Measurements from ENCODE around the gene HIVEP2. TPM values are rescaled to one million over a fixed set of nuclear protein-coding genes. Genes with fewer than 3 reads are reported as not detected.

The HIVEP2 gene
- total and polyA plus RNA-seq, 2 donors (not counting 1 experiment from before 2014, with no cell fraction given): 5.8 to 31.9 TPM

- H3K4me3 Mint-ChIP-seq: no peak overlapping the region
- 100% methylated on average over 1 of the region's 4 CpGs for WGBS (ENCODE audit: insufficient coverage)
- TF ChIP-seq CTCF (IDR thresholded peaks at IDR 0.05): no peak
- TF ChIP-seq EZH2 (IDR thresholded peaks at IDR 0.05; ENCODE audit: borderline replicate concordance, insufficient read depth, low read depth, low read length, poor library complexity, severe bottlenecking): no peak
- H3K4me1 Mint-ChIP-seq: peaks cover 16% of the 10 kb centered on the region
- H3K27me3 Mint-ChIP-seq: no peaks in the 10 kb centered on the region
- H3K79me2 ChIP-seq (ENCODE audit: control insufficient read depth, insufficient read depth, low read length): no peaks in the 10 kb centered on the region
- H3K9ac ChIP-seq (ENCODE audit: low read length): no peak overlapping the region
- no peaks in the 10 kb centered on the region for H3K27me3 ChIP-seq (replicated peaks in 1 of 4; ENCODE audit: control extremely low read depth in 1 of 4, control insufficient read depth in 3 of 4, insufficient read depth in 4 of 4, low read length in 3 of 4)
- DNase-seq: no peak
- no peak overlapping the region for H3K4me3 ChIP-seq (ENCODE audit: control extremely low read depth in 1 of 5, extremely low read depth in 1 of 5, insufficient read depth in 1 of 5, low read depth in 2 of 5, low read length in 4 of 5)
- peaks cover 7 to 11% of the 10 kb centered on the region in 2 donors for H3K4me1 ChIP-seq (ENCODE audit: control insufficient read depth in 2 of 2, insufficient read depth in 2 of 2, low read length in 2 of 2)
- no peak overlapping the region for H3K27ac ChIP-seq (ENCODE audit: low read length in 2 of 2)
- no peaks in the 10 kb centered on the region for H3K9me3 ChIP-seq (ENCODE audit: control extremely low read depth in 1 of 3, control insufficient read depth in 2 of 3, insufficient read depth in 1 of 3, low read length in 2 of 3)
- no peak overlapping the region for H2AFZ ChIP-seq (ENCODE audit: insufficient read depth, low read depth, low read length, poor library complexity, severe bottlenecking)
- no peaks in the 10 kb centered on the region for H3K9me3 Mint-ChIP-seq (ENCODE audit: insufficient read depth)
- H3K4me2 ChIP-seq (replicated peaks; ENCODE audit: low read depth, low read length, poor library complexity, severe bottlenecking): no peak overlapping the region
- H4K20me1 ChIP-seq (ENCODE audit: control insufficient read depth, insufficient read depth, low read length, poor library complexity, severe bottlenecking): no peaks in the 10 kb centered on the region
- ChIA-PET CTCF (interaction anchor here (1.3 kb wide), 1 partner anchor 10 kb away, joined by 4 read pairs; no protein-coding TSS in a partner anchor), POLR2A (no interaction called here)
- no peak overlapping the region for H3K27ac Mint-ChIP-seq
- ATAC-seq (ENCODE audit: low read depth): no peak
- intact Hi-C loops (cut with micrococcal nuclease): no loop called here
- H3K36me3 ChIP-seq (replicated peaks in 1 of 2; ENCODE audit: control extremely low read depth in 1 of 2, control insufficient read depth in 1 of 2, extremely low read depth in 1 of 2, insufficient read depth in 2 of 2, low read length in 1 of 2): peaks cover 14 to 56% of the 10 kb centered on the region in 2 experiments
Observed at GRCh38 chr6:142758629-142759025, 186.3 kb downstream of the HIVEP2 start.

GRCh38 chr6:142757852-142758628 lies 186.9 kb downstream of the HIVEP2 start:
- intact Hi-C loops (cut with micrococcal nuclease): no loop called here
- Mint-ChIP-seq H3K4me1 (peaks cover 16% of the 10 kb centered on the region), H3K27me3 (no peaks in the 10 kb centered on the region), H3K27ac (no peak overlapping the region), H3K9me3 (ENCODE audit: insufficient read depth) (no peaks in the 10 kb centered on the region), H3K4me3 (no peak overlapping the region)
- H3K9ac ChIP-seq (ENCODE audit: low read length): no peak overlapping the region
- H3K9me3 ChIP-seq (ENCODE audit: control extremely low read depth in 1 of 3, control insufficient read depth in 2 of 3, insufficient read depth in 1 of 3, low read length in 2 of 3): no peaks in the 10 kb centered on the region
- ChIA-PET POLR2A (no interaction called here), CTCF (interaction anchor here (1.3 kb wide), 1 partner anchor 9 kb away, joined by 4 read pairs; no protein-coding TSS in a partner anchor)
- ATAC-seq (ENCODE audit: low read depth) (no peak), DNase-seq (no peak)
- H3K4me3 ChIP-seq (ENCODE audit: control extremely low read depth in 1 of 5, extremely low read depth in 1 of 5, insufficient read depth in 1 of 5, low read depth in 2 of 5, low read length in 4 of 5): no peak overlapping the region
- 100% methylated on average over 4 of the region's 4 CpGs for WGBS (ENCODE audit: insufficient coverage)
- H3K4me2 ChIP-seq (replicated peaks; ENCODE audit: low read depth, low read length, poor library complexity, severe bottlenecking): no peak overlapping the region
- no peak overlapping the region for H2AFZ ChIP-seq (ENCODE audit: insufficient read depth, low read depth, low read length, poor library complexity, severe bottlenecking)
- H3K36me3 ChIP-seq (replicated peaks in 1 of 2; ENCODE audit: control extremely low read depth in 1 of 2, control insufficient read depth in 1 of 2, extremely low read depth in 1 of 2, insufficient read depth in 2 of 2, low read length in 1 of 2): peaks cover 14 to 56% of the 10 kb centered on the region in 2 experiments
- H3K4me1 ChIP-seq (ENCODE audit: control insufficient read depth in 2 of 2, insufficient read depth in 2 of 2, low read length in 2 of 2): peaks cover 7 to 11% of the 10 kb centered on the region in 2 donors
- H4K20me1 ChIP-seq (ENCODE audit: control insufficient read depth, insufficient read depth, low read length, poor library complexity, severe bottlenecking): no peaks in the 10 kb centered on the region
- no peaks in the 10 kb centered on the region for H3K27me3 ChIP-seq (replicated peaks in 1 of 4; ENCODE audit: control extremely low read depth in 1 of 4, control insufficient read depth in 3 of 4, insufficient read depth in 4 of 4, low read length in 3 of 4)
- no peaks in the 10 kb centered on the region for H3K79me2 ChIP-seq (ENCODE audit: control insufficient read depth, insufficient read depth, low read length)
- no peak overlapping the region for H3K27ac ChIP-seq (ENCODE audit: low read length in 2 of 2)
- TF ChIP-seq CTCF (IDR thresholded peaks at IDR 0.05) (no peak), EZH2 (IDR thresholded peaks at IDR 0.05; ENCODE audit: borderline replicate concordance, insufficient read depth, low read depth, low read length, poor library complexity, severe bottlenecking) (no peak)
